IMR-90 (cell line): ENCODE results near the gene TRIP11. TPM values are rescaled to one million over a fixed set of nuclear protein-coding genes. Genes with fewer than 3 reads are reported as not detected.

Source experiments
- ATAC-seq: fragments of 200-7000 bp; cut with Tn5 transposase; 2 replicates; pipeline ENCODE4 v1.9.1; 2020; ENCODE audit warnings: low read depth, mild to moderate bottlenecking, moderate library complexity
- BruUV-seq: library from RNA; stranded (reverse); fragments of 400-500 nt; replicated peaks from 2 replicates; lab custom pipeline; 2021; lab: Mats Ljungman, UMichigan
- CTCF ChIA-PET: fragments of 300-600 bp; formaldehyde crosslinking; extraction: SDS; loops from one replicate; lab custom pipeline; 2021; ENCODE audit warnings: antibody characterized with exemption; lab: Yijun Ruan, JAX
- POLR2A ChIA-PET: fragments of 300-600 bp; sonication (Branson Sonifier 250); formaldehyde crosslinking; loops from one replicate; lab custom pipeline; 2022; ENCODE audit warnings: antibody characterized with exemption; ENCODE audit not compliant: unreplicated experiment; lab: Charles Lee
- DNase-seq: peaks from one replicate; pipeline ENCODE4 v3.0.0; 2013
- H2AFZ ChIP-seq: replicated peaks from 2 replicates; pipeline ENCODE3; 2013; ENCODE audit warnings: low read length, mild to moderate bottlenecking; ENCODE audit not compliant: poor library complexity
- H2AK5ac ChIP-seq: 2 replicates; pipeline ENCODE4 v1.6.1; 2013; ENCODE audit warnings: low read depth, low read length, inconsistent platforms
- H2AK9ac ChIP-seq: replicated peaks from 2 replicates; pipeline ENCODE3; 2013; ENCODE audit warnings: mild to moderate bottlenecking, low read depth, low read length, moderate library complexity; ENCODE audit not compliant: poor library complexity
- H2BK120ac ChIP-seq: 2 replicates; pipeline ENCODE4 v1.6.1; 2013; ENCODE audit warnings: low read depth, low read length, inconsistent platforms
- H2BK15ac ChIP-seq: 3 replicates; pipeline ENCODE4 v1.6.1; 2013; ENCODE audit warnings: low read depth, low read length, inconsistent platforms
- H2BK20ac ChIP-seq: 2 replicates; pipeline ENCODE4 v1.6.1; 2013; ENCODE audit warnings: low read depth, mild to moderate bottlenecking, inconsistent platforms, low read length, moderate library complexity
- H2BK5ac ChIP-seq: 2 replicates; pipeline ENCODE4 v1.6.1; 2013; ENCODE audit warnings: mild to moderate bottlenecking, low read depth, low read length, inconsistent platforms; ENCODE audit not compliant: poor library complexity, severe bottlenecking
- H3K14ac ChIP-seq: replicated peaks from 2 replicates; pipeline ENCODE4 v1.6.1; 2013; ENCODE audit warnings: low read depth, low read length, inconsistent platforms
- H3K18ac ChIP-seq: 2 replicates; pipeline ENCODE4 v1.6.1; 2013; ENCODE audit warnings: low read depth, low read length, control low read depth
- H3K23ac ChIP-seq: 2 replicates; pipeline ENCODE4 v1.6.1; 2013; ENCODE audit warnings: low read depth, low read length, inconsistent platforms
- H3K27ac ChIP-seq: 2 replicates; pipeline ENCODE4 v1.5.1; 2013; ENCODE audit warnings: mild to moderate bottlenecking, control low read depth, low read length; ENCODE audit not compliant: insufficient read depth
- H3K27me3 ChIP-seq: 2 replicates; pipeline ENCODE4 v1.6.1; 2013; ENCODE audit warnings: low read length; ENCODE audit not compliant: control insufficient read depth, insufficient read depth
- H3K36me3 ChIP-seq: 2 replicates; pipeline ENCODE4 v1.6.1; 2013; ENCODE audit warnings: low read length, mixed read lengths; ENCODE audit not compliant: control insufficient read depth, insufficient read depth
- H3K4ac ChIP-seq: 2 replicates; pipeline ENCODE4 v1.6.1; 2013; ENCODE audit warnings: low read depth, low read length, inconsistent platforms
- H3K4me1 ChIP-seq: 2 replicates; pipeline ENCODE4 v1.6.1; 2013; ENCODE audit warnings: low read length, mixed read lengths; ENCODE audit not compliant: control insufficient read depth, insufficient read depth
- H3K4me2 ChIP-seq: 2 replicates; pipeline ENCODE4 v1.6.1; 2013; ENCODE audit warnings: low read depth, mild to moderate bottlenecking, control low read depth, low read length, moderate library complexity
- H3K4me3 ChIP-seq: 2 replicates; pipeline ENCODE4 v1.5.1; 2013; ENCODE audit warnings: low read depth, mild to moderate bottlenecking, control low read depth, low read length, moderate library complexity; ENCODE audit not compliant: insufficient read depth
- H3K56ac ChIP-seq: 2 replicates; pipeline ENCODE4 v1.6.1; 2013; ENCODE audit warnings: low read length, inconsistent platforms; ENCODE audit not compliant: insufficient read depth; ENCODE audit errors: extremely low read depth
- H3K79me1 ChIP-seq, 2 experiments: 2 replicates each; pipeline ENCODE4 v1.6.1; 2013; ENCODE audit warnings: low read length in 2 of 2, inconsistent platforms in 1 of 2, low read depth in 1 of 2
- H3K9ac ChIP-seq: 2 replicates; pipeline ENCODE4 v1.6.1; 2013; ENCODE audit warnings: low read depth, low read length, control low read depth
- H3K9me1 ChIP-seq: 2 replicates; pipeline ENCODE4 v1.6.1; 2013; ENCODE audit warnings: low read length, inconsistent platforms; ENCODE audit not compliant: insufficient read depth
- H3K9me3 ChIP-seq: 2 replicates; pipeline ENCODE4 v1.6.1; 2013; ENCODE audit warnings: low read length; ENCODE audit not compliant: control insufficient read depth, insufficient read depth
- H4K20me1 ChIP-seq: 2 replicates; pipeline ENCODE4 v1.6.1; 2013; ENCODE audit warnings: low read length, inconsistent platforms; ENCODE audit not compliant: insufficient read depth
- H4K5ac ChIP-seq: 2 replicates; pipeline ENCODE4 v1.6.1; 2013; ENCODE audit warnings: mild to moderate bottlenecking, low read depth, low read length, control low read depth
- H4K8ac ChIP-seq, 2 experiments: 2 replicates each; pipeline ENCODE4 v1.6.1; 2013; ENCODE audit warnings: low read depth in 2 of 2, low read length in 2 of 2, control low read depth in 1 of 2, inconsistent platforms in 1 of 2
- H4K91ac ChIP-seq: 2 replicates; pipeline ENCODE4 v1.6.1; 2013; ENCODE audit warnings: low read depth, low read length, inconsistent platforms; ENCODE audit not compliant: insufficient read depth
- BHLHE40 ChIP-seq: fragments of 150-350 bp; IDR thresholded peaks from 2 replicates; pipeline ENCODE4 v1.6.1; 2016; ENCODE audit warnings: mild to moderate bottlenecking, low read depth, low read length
- CEBPB ChIP-seq: IDR thresholded peaks from 2 replicates; pipeline ENCODE4 v1.6.1; 2012; ENCODE audit warnings: low read depth, low read length, improper control_type of control experiment
- CHD1 ChIP-seq: IDR thresholded peaks from 2 replicates; pipeline ENCODE4 v1.6.1; 2012; ENCODE audit warnings: low read depth, low read length, improper control_type of control experiment
- ELK1 ChIP-seq: fragments of 150-350 bp; IDR thresholded peaks from 2 replicates; pipeline ENCODE4 v1.6.1; 2016; ENCODE audit warnings: low read depth, mild to moderate bottlenecking, low read length, moderate library complexity, borderline replicate concordance
- FOS ChIP-seq: fragments of 150-350 bp; IDR thresholded peaks from 2 replicates; pipeline ENCODE4 v1.6.1; 2016; ENCODE audit warnings: low read depth, low read length
- MAFK ChIP-seq: IDR thresholded peaks from 2 replicates; pipeline ENCODE4 v1.6.1; 2012; ENCODE audit warnings: low read depth, low read length, improper control_type of control experiment
- MAZ ChIP-seq: IDR thresholded peaks from 2 replicates; pipeline ENCODE4 v1.6.1; 2012; ENCODE audit warnings: low read depth, mild to moderate bottlenecking, low read length, improper control_type of control experiment, moderate library complexity, borderline replicate concordance
- MXI1 ChIP-seq: IDR thresholded peaks from 2 replicates; pipeline ENCODE4 v1.6.1; 2012; ENCODE audit warnings: low read depth, mild to moderate bottlenecking, low read length, moderate library complexity, borderline replicate concordance
- NFE2L2 ChIP-seq: fragments of 150-350 bp; IDR thresholded peaks from 2 replicates; pipeline ENCODE4 v1.6.1; 2016; ENCODE audit warnings: low read depth, mild to moderate bottlenecking, low read length
- RAD21 ChIP-seq: IDR thresholded peaks from 2 replicates; pipeline ENCODE4 v1.6.1; 2012; ENCODE audit warnings: low read length, improper control_type of control experiment
- RCOR1 ChIP-seq: IDR thresholded peaks from 2 replicates; pipeline ENCODE4 v1.6.1; 2012; ENCODE audit warnings: mild to moderate bottlenecking, low read length, improper control_type of control experiment; ENCODE audit not compliant: insufficient replicate concordance
- RFX5 ChIP-seq: IDR thresholded peaks from 2 replicates; pipeline ENCODE4 v1.8.0; 2012; ENCODE audit warnings: low read depth, mild to moderate bottlenecking, low read length, moderate library complexity
- SMC3 ChIP-seq: fragments of 150-350 bp; IDR thresholded peaks from 2 replicates; pipeline ENCODE4 v1.6.1; 2016; ENCODE audit warnings: low read depth, mild to moderate bottlenecking, antibody characterized with exemption, low read length, moderate library complexity
- USF2 ChIP-seq: fragments of 150-350 bp; IDR thresholded peaks from 2 replicates; pipeline ENCODE4 v1.6.1; 2017; ENCODE audit warnings: mild to moderate bottlenecking, antibody characterized with exemption, low read length, low read depth
- WGBS, 2 experiments: methylation state at CpG; one replicate each; pipeline versions ENCODE4 v1.1.5 to v1.1.7; 2013; ENCODE audit warnings: missing lambda C conversion rate in 2 of 2; ENCODE audit not compliant: insufficient read length in 1 of 2; ENCODE audit errors: extremely low coverage in 2 of 2; 5-methylcytosine and 5-hydroxymethylcytosine counted together
- dilution Hi-C: fragments of 300-500 bp; cut with HindIII; formaldehyde crosslinking; loops from one replicate; pipeline ENCODE4 v1.14.3; 2018; ENCODE audit warnings: low sequenced_read_pairs; ENCODE audit not compliant: unreplicated experiment
- in situ Hi-C: fragments of 300-500 bp; cut with MboI; formaldehyde crosslinking; loops from 3 replicates; pipeline ENCODE4 v1.14.3; 2019; ENCODE audit warnings: low sequenced_read_pairs, inconsistent platforms, mixed read lengths
- intact Hi-C: fragments of 100-400 bp; cut with micrococcal nuclease; formaldehyde crosslinking; loops from 2 replicates; pipeline ENCODE4 v1.10.0; 2022
- polyA plus RNA-seq, 3 experiments: library from polyadenylated mRNA; depleted of rRNA; stranded (reverse); fragments of >200 nt; gene quantifications; 2 replicates each; pipeline ENCODE4 v1.2.3, GENCODE V29; 2012; ENCODE audit warnings: low replicate concordance in 1 of 3
- total RNA-seq: library from RNA; depleted of rRNA; stranded (reverse); fragments of >200 nt; gene quantifications from 2 replicates; pipeline ENCODE4 v1.2.3, GENCODE V29; 2012
- TF ChIP-seq, protein P1 (sequence below): conservative IDR thresholded peaks from 2 replicates; pipeline ENCODE4 v1.5.1; 2012; ENCODE audit warnings: mild to moderate bottlenecking, low read depth, low read length, improper control_type of control experiment

The TRIP11 gene
- total and polyA plus RNA-seq, 2 of the 4 experiments (the other 2 are of a cell fraction) = 6.8 to 83.5 TPM

DNA sequence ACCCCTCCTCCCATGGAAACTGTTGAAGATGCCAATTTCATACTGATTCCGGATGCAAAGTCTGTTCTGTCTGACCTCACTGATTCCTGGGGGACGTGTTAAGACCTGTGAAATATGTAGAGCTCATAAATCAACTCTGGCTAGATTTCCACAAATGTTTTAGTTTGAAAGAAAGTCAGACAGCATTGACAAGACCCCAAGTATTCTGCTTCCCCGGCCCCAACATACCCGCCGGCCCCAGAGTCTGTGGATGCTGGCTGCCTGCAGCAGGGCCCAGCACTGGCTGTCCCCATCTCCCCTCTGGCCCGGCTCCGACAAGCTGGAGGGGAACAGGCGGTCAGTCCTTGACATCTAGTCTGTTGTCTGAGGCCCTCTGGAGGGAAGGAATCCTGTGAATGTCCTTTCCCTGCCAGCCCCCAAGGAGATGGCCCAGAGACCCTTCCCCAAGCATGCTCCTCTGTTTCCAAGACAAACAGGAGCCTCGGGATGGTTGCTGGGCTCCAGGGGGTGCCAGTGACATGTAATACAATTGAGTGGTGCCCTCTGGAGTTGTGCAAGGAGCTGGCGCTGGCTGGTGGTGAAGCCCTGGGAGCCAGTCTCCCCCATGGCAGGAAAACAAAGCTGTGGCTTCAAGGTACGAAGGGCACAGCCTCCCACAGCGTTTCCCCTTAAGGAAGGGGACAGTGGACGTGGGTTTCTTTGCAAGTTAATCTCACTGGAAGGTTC, 114.7 kb downstream of the TRIP11 start:
- H2AFZ ChIP-seq = no peak overlapping the region
- H3K18ac ChIP-seq = no peak overlapping the region
- peaks cover 5% of the 10 kb centered on the region; the same call in 1 of the 2 replicates for H3K9me1 ChIP-seq
- no peak overlapping the region for H2AK5ac ChIP-seq
- ATAC-seq (no peak), DNase-seq (no peak)
- no peak overlapping the region for H4K5ac ChIP-seq
- dilution Hi-C loops = no loop called here
- no peak overlapping the region for H2BK5ac ChIP-seq
- H2AK9ac ChIP-seq = no peak overlapping the region
- ChIA-PET POLR2A (no interaction called here), CTCF (interaction anchor here (1.3 kb wide), 1 partner anchor 11 kb away, joined by 3 read pairs; no protein-coding TSS in a partner anchor)
- no peaks in the 10 kb centered on the region for H3K9me3 ChIP-seq
- no peak overlapping the region for H4K91ac ChIP-seq
- H2BK120ac ChIP-seq = no peak overlapping the region
- no peak overlapping the region for H3K27ac ChIP-seq
- intact Hi-C loops = no loop called here
- in situ Hi-C loops = no loop called here
- no peak overlapping the region for H3K9ac ChIP-seq
- peaks cover 43% of the 10 kb centered on the region; the same call in 1 of the 2 replicates for H3K36me3 ChIP-seq
- H4K8ac ChIP-seq = no peak overlapping the region
- peaks cover 33% of the 10 kb centered on the region for H4K20me1 ChIP-seq
- H3K79me1 ChIP-seq = peaks cover 2 to 58% of the 10 kb centered on the region in 2 experiments; a peak in 2 of 4 replicates
- H3K4me2 ChIP-seq = no peak overlapping the region
- WGBS, 2 experiments = 68% methylated on average over 2 of the region's 13 CpGs; no CpG with 5 or more reads in 1 of the 2 experiments
- no peak overlapping the region for H3K23ac ChIP-seq
- no peak overlapping the region for H3K14ac ChIP-seq
- no peak overlapping the region for H3K4ac ChIP-seq
- BruUV-seq = no TSS peak
- H3K4me3 ChIP-seq = no peak overlapping the region
- H2BK15ac ChIP-seq = no peak overlapping the region
- peaks cover 5% of the 10 kb centered on the region for H3K4me1 ChIP-seq
- H3K56ac ChIP-seq = no peak overlapping the region
- H2BK20ac ChIP-seq = no peak overlapping the region
- no peaks in the 10 kb centered on the region for H3K27me3 ChIP-seq
- no peak for TF ChIP-seq USF2
- TF ChIP-seq RAD21 = no peak
- TF ChIP-seq MAZ = no peak
- TF ChIP-seq ELK1 = no peak
- TF ChIP-seq RCOR1 = no peak
- no peak for TF ChIP-seq RFX5
- TF ChIP-seq SMC3 = no peak
- TF ChIP-seq, protein P1, sequence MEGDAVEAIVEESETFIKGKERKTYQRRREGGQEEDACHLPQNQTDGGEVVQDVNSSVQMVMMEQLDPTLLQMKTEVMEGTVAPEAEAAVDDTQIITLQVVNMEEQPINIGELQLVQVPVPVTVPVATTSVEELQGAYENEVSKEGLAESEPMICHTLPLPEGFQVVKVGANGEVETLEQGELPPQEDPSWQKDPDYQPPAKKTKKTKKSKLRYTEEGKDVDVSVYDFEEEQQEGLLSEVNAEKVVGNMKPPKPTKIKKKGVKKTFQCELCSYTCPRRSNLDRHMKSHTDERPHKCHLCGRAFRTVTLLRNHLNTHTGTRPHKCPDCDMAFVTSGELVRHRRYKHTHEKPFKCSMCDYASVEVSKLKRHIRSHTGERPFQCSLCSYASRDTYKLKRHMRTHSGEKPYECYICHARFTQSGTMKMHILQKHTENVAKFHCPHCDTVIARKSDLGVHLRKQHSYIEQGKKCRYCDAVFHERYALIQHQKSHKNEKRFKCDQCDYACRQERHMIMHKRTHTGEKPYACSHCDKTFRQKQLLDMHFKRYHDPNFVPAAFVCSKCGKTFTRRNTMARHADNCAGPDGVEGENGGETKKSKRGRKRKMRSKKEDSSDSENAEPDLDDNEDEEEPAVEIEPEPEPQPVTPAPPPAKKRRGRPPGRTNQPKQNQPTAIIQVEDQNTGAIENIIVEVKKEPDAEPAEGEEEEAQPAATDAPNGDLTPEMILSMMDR = no peak
- TF ChIP-seq BHLHE40 = no peak
- TF ChIP-seq MAFK = no peak
- no peak for TF ChIP-seq CHD1
- TF ChIP-seq FOS = no peak
- TF ChIP-seq NFE2L2 = no peak
- no peak for TF ChIP-seq CEBPB
- TF ChIP-seq MXI1 = no peak
